RWPE2 (cell line): ENCODE measurements around the gene MKS1.
A peak's percentile ranks its signal among the peaks of the same experiment; 100 is the strongest.

ENCODE experiments used
- ATAC-seq: fragments of 200-7000 bp; cut with Tn5 transposase; 3 replicates; pipeline ENCODE4 v1.9.1; 2021; ENCODE audit warnings: low read depth
- DNase-seq: peaks from one replicate; pipeline ENCODE4 v3.0.0-alpha.2; 2020; ENCODE audit warnings: low spot score
- H3K27ac ChIP-seq: fragments of 450-650 bp; 2 replicates; pipeline ENCODE4 v1.5.1; 2017; ENCODE audit warnings: mild to moderate bottlenecking; ENCODE audit not compliant: poor library complexity, severe bottlenecking
- H3K27me3 ChIP-seq: fragments of 250-450 bp; sonication (Bioruptor Pico); 2 replicates; pipeline ENCODE4 v1.5.1; 2021; ENCODE audit warnings: mild to moderate bottlenecking, moderate library complexity; ENCODE audit not compliant: insufficient read depth, poor library complexity, severe bottlenecking
- H3K36me3 ChIP-seq: fragments of 250-450 bp; sonication (Bioruptor Pico); 2 replicates; pipeline ENCODE4 v1.5.1; 2020; ENCODE audit warnings: low read depth, mild to moderate bottlenecking, moderate library complexity
- H3K4me1 ChIP-seq: fragments of 250-450 bp; sonication (Bioruptor Pico); 2 replicates; pipeline ENCODE4 v1.5.1; 2021; ENCODE audit warnings: mild to moderate bottlenecking, moderate library complexity; ENCODE audit not compliant: insufficient read depth, poor library complexity, severe bottlenecking
- H3K4me3 ChIP-seq: fragments of 250-450 bp; sonication (Bioruptor Pico); 2 replicates; pipeline ENCODE4 v1.5.1; 2021; ENCODE audit warnings: mild to moderate bottlenecking, moderate library complexity; ENCODE audit not compliant: severe bottlenecking
- H3K9me3 ChIP-seq: fragments of 250-450 bp; sonication (Bioruptor Pico); 2 replicates; pipeline ENCODE4 v1.5.1; 2021; ENCODE audit warnings: mild to moderate bottlenecking, moderate library complexity; ENCODE audit not compliant: severe bottlenecking
- CTCF ChIP-seq: fragments of 450-650 bp; IDR thresholded peaks from one replicate; pipeline ENCODE4 v1.5.1; 2017; ENCODE audit warnings: mild to moderate bottlenecking, moderate library complexity; ENCODE audit not compliant: poor library complexity, severe bottlenecking

The MKS1 gene

GRCh38 chr17:58254803-58255202, 35.7 kb upstream of the MKS1 start:
- Histone ChIP-seq H3K4me1 (no peaks in the 10 kb centered on the region), H3K27ac (no peak overlapping the region), H3K9me3 (no peaks in the 10 kb centered on the region), H3K27me3 (peaks cover 21% of the 10 kb centered on the region), H3K36me3 (no peaks in the 10 kb centered on the region), H3K4me3 (no peak overlapping the region)
- DNase-seq (no peak), ATAC-seq (peak; percentile 27; the same call in 1 of the 3 replicates)
- peak; percentile 21 for TF ChIP-seq CTCF

- Histone ChIP-seq H3K36me3 (no peaks in the 10 kb centered on the region), H3K4me3 (no peak overlapping the region), H3K27ac (no peak overlapping the region), H3K4me1 (no peaks in the 10 kb centered on the region), H3K9me3 (no peaks in the 10 kb centered on the region), H3K27me3 (peaks cover 13% of the 10 kb centered on the region)
- no peak for TF ChIP-seq CTCF
- ATAC-seq (no peak), DNase-seq (no peak)
Measured at GRCh38 chr17:58253082-58253481, 34.0 kb upstream of the MKS1 start.

GRCh38 chr17:58252141-58252540, 33.1 kb upstream of the MKS1 start:
- H3K4me1 ChIP-seq = no peaks in the 10 kb centered on the region
- H3K27ac ChIP-seq = no peak overlapping the region
- DNase-seq (no peak), ATAC-seq (no peak)
- H3K9me3 ChIP-seq = no peaks in the 10 kb centered on the region
- H3K27me3 ChIP-seq = peaks cover 10% of the 10 kb centered on the region
- no peak for TF ChIP-seq CTCF
- H3K36me3 ChIP-seq = no peaks in the 10 kb centered on the region
- H3K4me3 ChIP-seq = no peak overlapping the region

- no peak for DNase-seq
- no peaks in the 10 kb centered on the region for H3K36me3 ChIP-seq
- no peaks in the 10 kb centered on the region for H3K9me3 ChIP-seq
- no peak overlapping the region for H3K27ac ChIP-seq
- no peak overlapping the region for H3K4me3 ChIP-seq
- ATAC-seq = no peak
- H3K27me3 ChIP-seq = peaks cover 7% of the 10 kb centered on the region
- TF ChIP-seq CTCF = no peak
- no peaks in the 10 kb centered on the region for H3K4me1 ChIP-seq
Measured at GRCh38 chr17:58250344-58251011, 31.4 kb upstream of the MKS1 start.

GRCh38 chr17:58249270-58250133, 30.4 kb upstream of the MKS1 start:
- H3K27ac ChIP-seq = no peak overlapping the region
- H3K4me1 ChIP-seq = no peaks in the 10 kb centered on the region
- peak; percentile 95 for TF ChIP-seq CTCF
- no peaks in the 10 kb centered on the region for H3K9me3 ChIP-seq
- no peaks in the 10 kb centered on the region for H3K36me3 ChIP-seq
- H3K4me3 ChIP-seq = peak overlapping the region; percentile 24
- ATAC-seq (peak; percentile 76), DNase-seq (no peak)
- peaks cover 7% of the 10 kb centered on the region for H3K27me3 ChIP-seq
